ENCODE data around the gene KCNT2.

Gene KCNT2

DNA sequence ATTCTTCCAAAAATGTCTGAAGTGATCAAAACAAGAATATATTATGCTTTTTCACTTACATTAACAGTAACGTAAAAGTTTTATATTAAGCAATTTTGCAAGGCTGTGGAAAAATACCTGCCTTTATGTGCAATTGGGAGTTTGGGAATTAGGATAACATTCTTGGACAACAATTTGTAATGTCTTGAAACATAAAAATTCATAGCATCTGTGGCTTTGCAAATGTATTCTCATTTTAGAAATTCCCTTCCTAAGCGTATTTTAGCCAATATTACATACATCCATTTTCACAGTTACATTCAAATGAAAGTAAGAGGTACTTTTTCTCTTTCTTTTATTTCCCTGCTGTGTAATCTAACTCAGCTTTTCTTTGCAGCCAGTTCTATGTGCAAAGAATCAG is 30.2 kb upstream of the KCNT2 start:
- FAIRE-seq (no peak), DNase-seq (ENCODE audit: insufficient read length, low spot score) (no peak)
- no peak for TF ChIP-seq PAX5 (IDR thresholded peaks at IDR 0.05; ENCODE audit: insufficient read depth, low read length, severe bottlenecking)
- TF ChIP-seq SPI1 (IDR thresholded peaks at IDR 0.05; ENCODE audit: low read depth, low read length), result no peak
- no peak for TF ChIP-seq POLR2AphosphoS5 (IDR thresholded peaks at IDR 0.05; ENCODE audit: low read depth, low read length)
- TF ChIP-seq POLR2A (IDR thresholded peaks at IDR 0.05; ENCODE audit: low read depth, low read length), result no peak
- TF ChIP-seq POU2F2 (IDR thresholded peaks at IDR 0.05; ENCODE audit: low read depth, low read length), result no peak
- TF ChIP-seq TAF1 (IDR thresholded peaks at IDR 0.05; ENCODE audit: low read depth, low read length), result no peak

DNA sequence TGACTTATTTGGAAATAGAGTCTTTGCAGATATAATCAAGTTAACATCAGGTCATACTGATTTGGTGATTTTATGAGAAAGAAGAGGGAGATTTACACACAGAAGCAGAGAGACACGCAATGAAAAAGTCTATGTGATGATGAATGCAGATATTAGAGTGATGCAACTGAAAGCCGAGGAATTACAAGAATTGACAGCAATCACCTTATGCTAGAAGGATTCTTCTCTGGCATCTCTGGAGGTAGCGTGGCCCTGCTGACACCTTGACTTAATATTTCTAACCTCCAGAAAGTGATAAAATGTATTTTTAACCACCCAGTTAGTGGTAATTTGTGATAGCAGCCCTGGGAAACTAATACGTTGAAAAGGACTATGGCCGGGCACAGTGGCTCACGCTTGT is 29.4 kb upstream of the KCNT2 start:
- FAIRE-seq (no peak), DNase-seq (ENCODE audit: insufficient read length, low spot score) (no peak)
- TF ChIP-seq POLR2AphosphoS5 (IDR thresholded peaks at IDR 0.05; ENCODE audit: low read depth, low read length), result no peak
- no peak for TF ChIP-seq POU2F2 (IDR thresholded peaks at IDR 0.05; ENCODE audit: low read depth, low read length)
- no peak for TF ChIP-seq PAX5 (IDR thresholded peaks at IDR 0.05; ENCODE audit: insufficient read depth, low read length, severe bottlenecking)
- TF ChIP-seq TAF1 (IDR thresholded peaks at IDR 0.05; ENCODE audit: low read depth, low read length), result no peak
- no peak for TF ChIP-seq POLR2A (IDR thresholded peaks at IDR 0.05; ENCODE audit: low read depth, low read length)
- TF ChIP-seq SPI1 (IDR thresholded peaks at IDR 0.05; ENCODE audit: low read depth, low read length), result no peak

DNA sequence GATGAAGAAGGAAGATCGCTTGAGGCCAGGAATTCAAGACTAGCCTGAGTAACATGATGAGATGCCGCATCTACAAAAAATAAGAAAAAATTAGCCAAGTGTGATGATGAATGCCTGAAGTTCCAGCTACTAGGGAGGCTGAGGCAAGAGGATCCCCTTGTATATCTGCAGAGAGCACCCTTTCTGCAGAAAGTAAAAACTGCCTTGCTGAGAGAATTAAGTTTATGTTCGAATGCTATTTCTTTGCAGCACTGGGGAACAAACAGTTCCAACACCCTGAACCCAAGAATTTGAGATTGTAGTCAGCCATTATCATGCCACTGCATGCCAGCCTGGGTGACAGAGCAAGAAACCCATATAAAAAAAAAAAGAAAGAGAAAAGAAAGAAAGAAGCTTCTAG is 20.6 kb upstream of the KCNT2 start:
- TF ChIP-seq POU2F2 (IDR thresholded peaks at IDR 0.05; ENCODE audit: low read depth, low read length) (no peak), POLR2AphosphoS5 (IDR thresholded peaks at IDR 0.05; ENCODE audit: low read depth, low read length) (no peak), TAF1 (IDR thresholded peaks at IDR 0.05; ENCODE audit: low read depth, low read length) (no peak), POLR2A (IDR thresholded peaks at IDR 0.05; ENCODE audit: low read depth, low read length) (no peak), PAX5 (IDR thresholded peaks at IDR 0.05; ENCODE audit: insufficient read depth, low read length, severe bottlenecking) (no peak), SPI1 (IDR thresholded peaks at IDR 0.05; ENCODE audit: low read depth, low read length) (no peak)
- FAIRE-seq, result no peak
- no peak for DNase-seq (ENCODE audit: insufficient read length, low spot score)

DNA sequence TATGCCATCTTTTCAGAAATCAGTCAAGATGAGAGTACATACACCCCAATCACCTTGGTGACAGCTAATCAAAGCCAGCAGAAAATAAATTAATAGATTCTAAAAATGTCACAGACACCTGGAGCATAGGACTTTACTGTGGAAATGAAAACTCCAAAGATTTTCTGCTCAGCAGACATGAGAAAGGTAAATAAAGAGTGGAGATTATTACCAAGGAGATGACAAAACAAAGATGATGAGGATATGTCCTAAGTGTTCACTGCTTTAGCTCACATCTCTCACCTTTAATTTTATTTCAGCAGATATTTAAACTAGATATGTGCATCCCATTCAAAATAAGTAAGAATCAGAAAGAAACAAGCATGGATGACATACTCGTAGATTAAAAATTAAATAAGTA is 14.8 kb upstream of the KCNT2 start:
- no peak for FAIRE-seq
- TF ChIP-seq SPI1 (IDR thresholded peaks at IDR 0.05; ENCODE audit: low read depth, low read length), result no peak
- no peak for TF ChIP-seq POU2F2 (IDR thresholded peaks at IDR 0.05; ENCODE audit: low read depth, low read length)
- TF ChIP-seq PAX5 (IDR thresholded peaks at IDR 0.05; ENCODE audit: insufficient read depth, low read length, severe bottlenecking), result no peak
- no peak for TF ChIP-seq POLR2AphosphoS5 (IDR thresholded peaks at IDR 0.05; ENCODE audit: low read depth, low read length)
- TF ChIP-seq TAF1 (IDR thresholded peaks at IDR 0.05; ENCODE audit: low read depth, low read length), result no peak
- TF ChIP-seq POLR2A (IDR thresholded peaks at IDR 0.05; ENCODE audit: low read depth, low read length), result no peak
- no peak for DNase-seq (ENCODE audit: insufficient read length, low spot score)

DNA sequence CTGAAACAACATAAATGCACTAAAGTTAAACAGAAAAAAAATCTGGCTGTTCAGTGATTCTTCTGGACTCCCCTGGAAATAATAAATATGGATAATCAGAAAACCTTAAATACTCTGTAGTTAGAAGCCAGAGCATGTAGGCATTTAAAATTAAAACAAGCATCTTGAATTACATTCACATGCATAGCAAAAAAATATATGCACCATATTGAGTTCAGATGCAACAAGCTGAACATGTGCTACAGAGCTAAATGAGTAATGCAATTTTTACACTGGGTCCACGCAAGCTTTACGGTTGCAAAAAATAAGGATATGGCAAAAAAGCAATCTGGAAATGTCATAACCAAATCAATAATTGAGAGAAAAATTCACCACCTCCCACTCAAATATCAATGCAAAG is 11.5 kb upstream of the KCNT2 start:
- FAIRE-seq, result no peak
- no peak for DNase-seq (ENCODE audit: insufficient read length, low spot score)
- TF ChIP-seq TAF1 (IDR thresholded peaks at IDR 0.05; ENCODE audit: low read depth, low read length) (no peak), POU2F2 (IDR thresholded peaks at IDR 0.05; ENCODE audit: low read depth, low read length) (no peak)

DNA sequence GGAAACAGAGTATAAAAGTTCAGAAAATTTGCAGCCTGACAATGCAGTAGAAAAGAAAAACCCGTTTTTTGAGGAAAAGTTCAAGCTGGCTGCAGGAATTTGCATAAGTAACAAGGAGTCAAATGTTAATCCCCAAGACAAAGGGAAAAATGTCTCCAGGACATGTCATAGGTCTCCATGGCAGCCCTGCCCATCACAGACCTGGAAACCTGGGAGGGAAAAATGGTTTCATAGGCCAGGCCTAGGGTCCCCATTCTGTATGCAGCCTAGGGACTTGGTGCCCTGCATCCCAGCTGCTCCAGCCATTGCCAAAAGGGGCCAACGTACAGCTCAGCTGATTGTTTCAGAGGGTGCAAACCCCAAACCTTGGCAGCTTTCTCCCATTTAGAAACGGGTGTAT is 3.6 kb upstream of the KCNT2 start:
- DNase-seq (ENCODE audit: insufficient read length, low spot score) (no peak), FAIRE-seq (no peak)
- TF ChIP-seq PAX5 (IDR thresholded peaks at IDR 0.05; ENCODE audit: insufficient read depth, low read length, severe bottlenecking) (no peak), POLR2AphosphoS5 (IDR thresholded peaks at IDR 0.05; ENCODE audit: low read depth, low read length) (no peak), POU2F2 (IDR thresholded peaks at IDR 0.05; ENCODE audit: low read depth, low read length) (no peak), POLR2A (IDR thresholded peaks at IDR 0.05; ENCODE audit: low read depth, low read length) (no peak), SPI1 (IDR thresholded peaks at IDR 0.05; ENCODE audit: low read depth, low read length) (no peak), TAF1 (IDR thresholded peaks at IDR 0.05; ENCODE audit: low read depth, low read length) (no peak)

DNA sequence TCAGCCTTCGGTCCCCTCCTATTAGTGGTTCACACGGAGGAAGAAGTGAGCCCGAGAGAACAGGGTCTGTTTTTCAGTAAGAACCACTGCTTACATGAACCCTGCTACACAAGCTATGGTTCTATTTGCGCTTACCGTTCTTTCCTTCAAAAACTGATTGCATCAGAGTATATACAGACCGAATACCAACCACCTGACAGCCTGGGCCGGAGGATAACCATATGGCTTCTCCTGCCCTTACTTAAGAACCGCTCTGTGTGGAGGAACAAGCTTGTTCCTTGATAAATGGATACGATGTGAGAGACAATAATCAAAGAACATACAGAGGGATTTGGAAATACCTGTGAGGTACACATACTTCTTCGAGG is 1.1 kb upstream of the KCNT2 start:
- DNase-seq (ENCODE audit: insufficient read length, low spot score) (no peak), FAIRE-seq (no peak)
- TF ChIP-seq PAX5 (IDR thresholded peaks at IDR 0.05; ENCODE audit: insufficient read depth, low read length, severe bottlenecking) (no peak), POLR2AphosphoS5 (IDR thresholded peaks at IDR 0.05; ENCODE audit: low read depth, low read length) (no peak), SPI1 (IDR thresholded peaks at IDR 0.05; ENCODE audit: low read depth, low read length) (no peak), POLR2A (IDR thresholded peaks at IDR 0.05; ENCODE audit: low read depth, low read length) (no peak), POU2F2 (IDR thresholded peaks at IDR 0.05; ENCODE audit: low read depth, low read length) (no peak), TAF1 (IDR thresholded peaks at IDR 0.05; ENCODE audit: low read depth, low read length) (no peak)

DNA sequence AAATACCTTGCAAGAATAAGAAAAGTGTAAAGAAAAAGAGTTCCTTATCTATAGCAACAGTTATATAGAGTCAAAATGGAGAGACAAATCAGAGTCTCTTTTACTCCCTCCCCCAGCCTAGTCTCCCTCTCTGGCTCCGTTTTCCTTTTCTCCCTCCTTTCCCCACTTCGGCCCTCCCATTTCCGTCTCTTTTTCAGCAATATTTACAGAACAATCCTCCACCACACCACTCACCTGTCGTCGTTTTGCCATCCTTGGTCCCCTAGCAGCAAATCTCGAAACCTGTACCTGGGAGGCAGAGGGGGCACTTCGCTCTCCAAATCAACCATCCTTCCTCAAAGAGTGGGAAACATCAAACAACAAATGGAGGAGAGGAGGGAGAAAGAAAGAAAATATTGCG is 259 bp downstream of the KCNT2 start:
- no peak for FAIRE-seq
- no peak for TF ChIP-seq TAF1 (IDR thresholded peaks at IDR 0.05; ENCODE audit: low read depth, low read length)
- DNase-seq (ENCODE audit: insufficient read length, low spot score), result no peak

DNA sequence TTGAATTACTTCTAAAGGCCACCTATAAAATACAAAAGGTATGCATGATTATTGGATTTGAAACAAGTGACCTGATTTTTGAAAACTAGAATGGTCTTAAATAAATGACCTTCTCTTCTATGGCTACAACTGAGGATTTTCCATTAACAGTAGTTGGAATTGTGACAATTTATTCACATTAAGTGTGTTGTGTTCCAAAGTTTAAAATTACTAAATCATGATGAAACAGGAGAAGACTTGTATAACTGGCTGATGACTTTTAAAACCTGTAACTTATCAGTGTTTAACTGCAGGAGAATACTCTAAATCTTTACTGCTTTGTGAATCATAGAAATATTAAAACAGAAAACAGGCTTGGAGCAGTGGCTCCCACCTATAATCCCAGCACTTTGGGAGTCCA is 4.6 kb downstream of the KCNT2 start:
- no peak for FAIRE-seq
- no peak for DNase-seq (ENCODE audit: insufficient read length, low spot score)
- TF ChIP-seq POLR2AphosphoS5 (IDR thresholded peaks at IDR 0.05; ENCODE audit: low read depth, low read length) (no peak), POLR2A (IDR thresholded peaks at IDR 0.05; ENCODE audit: low read depth, low read length) (no peak), TAF1 (IDR thresholded peaks at IDR 0.05; ENCODE audit: low read depth, low read length) (no peak), POU2F2 (IDR thresholded peaks at IDR 0.05; ENCODE audit: low read depth, low read length) (no peak), PAX5 (IDR thresholded peaks at IDR 0.05; ENCODE audit: insufficient read depth, low read length, severe bottlenecking) (no peak), SPI1 (IDR thresholded peaks at IDR 0.05; ENCODE audit: low read depth, low read length) (no peak)

DNA sequence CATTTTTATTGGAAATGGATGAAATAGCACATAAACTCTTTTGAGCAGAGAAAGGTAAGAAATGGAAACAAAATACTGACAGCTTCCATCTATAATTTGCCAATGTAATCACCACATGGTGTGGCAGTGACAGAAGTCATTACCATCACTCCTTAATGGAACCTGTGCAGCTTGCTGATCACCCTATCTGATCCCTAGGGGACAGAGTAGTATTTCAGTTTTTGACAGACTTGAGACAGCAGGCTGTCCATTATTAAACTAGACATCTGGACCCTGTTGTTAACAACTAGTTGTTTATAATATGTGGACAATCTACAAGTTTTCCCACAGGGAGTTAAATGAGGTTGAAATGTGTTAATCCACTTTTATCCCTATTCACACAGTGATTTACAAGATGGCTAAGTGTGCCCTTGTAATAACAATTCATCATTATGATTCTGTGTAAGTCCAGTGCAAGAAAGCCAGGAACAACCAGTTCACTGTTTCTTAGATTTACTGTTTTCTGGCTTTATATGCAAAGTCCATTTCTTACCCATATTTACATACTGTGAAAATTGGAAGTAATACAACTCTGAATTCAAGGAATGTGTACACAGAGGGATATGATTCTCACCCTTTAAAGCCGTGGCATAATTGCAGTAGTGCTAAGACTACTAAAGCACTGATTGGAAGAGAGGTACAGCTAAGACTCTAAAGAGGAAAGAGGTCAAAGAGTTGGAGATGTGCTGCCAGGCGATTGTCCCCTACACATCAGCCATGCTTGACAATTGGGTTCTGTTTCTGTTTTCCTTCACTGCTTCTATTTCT is 9.1 kb downstream of the KCNT2 start:
- FAIRE-seq (no peak), DNase-seq (ENCODE audit: insufficient read length, low spot score) (no peak)
- TF ChIP-seq TAF1 (IDR thresholded peaks at IDR 0.05; ENCODE audit: low read depth, low read length), result no peak
- no peak for TF ChIP-seq POU2F2 (IDR thresholded peaks at IDR 0.05; ENCODE audit: low read depth, low read length)
- no peak for TF ChIP-seq POLR2AphosphoS5 (IDR thresholded peaks at IDR 0.05; ENCODE audit: low read depth, low read length)
- no peak for TF ChIP-seq SPI1 (IDR thresholded peaks at IDR 0.05; ENCODE audit: low read depth, low read length)
- no peak for TF ChIP-seq POLR2A (IDR thresholded peaks at IDR 0.05; ENCODE audit: low read depth, low read length)
- no peak for TF ChIP-seq PAX5 (IDR thresholded peaks at IDR 0.05; ENCODE audit: insufficient read depth, low read length, severe bottlenecking)
